SK-N-SH treated with all-trans-retinoic acid at 6 μM for 48 hours (cell line): ENCODE data around the gene GRK5.

ENCODE experiments used
- ATAC-seq: fragments of 200-7000 bp; cut with Tn5 transposase; 3 replicates; pipeline ENCODE4 v1.9.1; 2020; ENCODE audit warnings: mild to moderate bottlenecking, moderate library complexity
- BACH2 ChIP-seq: fragments of 250-450 bp; sonication (Bioruptor Pico); IDR thresholded peaks from 2 replicates; pipeline ENCODE4 v1.9.0; 2021; ENCODE audit warnings: mild to moderate bottlenecking, borderline replicate concordance
- CREB5 ChIP-seq: fragments of 250-450 bp; sonication (Bioruptor Pico); IDR thresholded peaks from 2 replicates; pipeline ENCODE4 v1.5.1; 2020; ENCODE audit warnings: low read depth, mild to moderate bottlenecking, moderate library complexity
- CSDC2 ChIP-seq: fragments of 250-450 bp; sonication (Bioruptor Pico); IDR thresholded peaks from 2 replicates; pipeline ENCODE4 v1.5.0; 2020; ENCODE audit warnings: mild to moderate bottlenecking, moderate library complexity
- CSRNP3 ChIP-seq: fragments of 250-450 bp; sonication (Bioruptor Pico); IDR thresholded peaks from 2 replicates; pipeline ENCODE4 v1.5.1; 2021; ENCODE audit warnings: mild to moderate bottlenecking, moderate library complexity
- ESRRG ChIP-seq: fragments of 250-450 bp; sonication (Bioruptor Pico); IDR thresholded peaks from 2 replicates; pipeline ENCODE4 v1.6.1; 2021; ENCODE audit warnings: mild to moderate bottlenecking
- GLIS3 ChIP-seq: fragments of 250-450 bp; sonication (Bioruptor Pico); IDR thresholded peaks from 2 replicates; pipeline ENCODE4 v1.5.0; 2020; ENCODE audit warnings: mild to moderate bottlenecking, moderate library complexity
- ISL1 ChIP-seq: fragments of 250-450 bp; sonication (Bioruptor Pico); IDR thresholded peaks from 2 replicates; pipeline ENCODE4 v2.1.2; 2022; ENCODE audit warnings: mild to moderate bottlenecking, moderate library complexity
- OSR1 ChIP-seq: fragments of 250-450 bp; sonication (Bioruptor Pico); IDR thresholded peaks from 2 replicates; pipeline ENCODE4 v1.8.0; 2022; ENCODE audit warnings: moderate library complexity, mild to moderate bottlenecking, inconsistent platforms
- PATZ1 ChIP-seq: fragments of 250-450 bp; sonication (Bioruptor Pico); IDR thresholded peaks from 2 replicates; pipeline ENCODE4 v1.8.0; 2020; ENCODE audit warnings: mild to moderate bottlenecking, moderate library complexity, borderline replicate concordance
- POU6F1 ChIP-seq: fragments of 250-450 bp; sonication (Bioruptor Pico); IDR thresholded peaks from 2 replicates; pipeline ENCODE4 v1.8.0; 2021; ENCODE audit warnings: low read depth, mild to moderate bottlenecking, moderate library complexity, borderline replicate concordance
- PPARA ChIP-seq: fragments of 250-450 bp; sonication (Bioruptor Pico); IDR thresholded peaks from 2 replicates; pipeline ENCODE4 v1.5.0; 2020; ENCODE audit warnings: mild to moderate bottlenecking, borderline replicate concordance
- SNAI2 ChIP-seq: fragments of 250-450 bp; sonication (Bioruptor Pico); IDR thresholded peaks from 2 replicates; pipeline ENCODE4 v1.5.0; 2020; ENCODE audit warnings: mild to moderate bottlenecking, moderate library complexity
- TCF4 ChIP-seq: fragments of 250-450 bp; sonication (Bioruptor Pico); IDR thresholded peaks from 2 replicates; pipeline ENCODE4 v1.8.0; 2021; ENCODE audit warnings: mild to moderate bottlenecking, moderate library complexity, borderline replicate concordance
- TOX ChIP-seq: fragments of 250-450 bp; sonication (Bioruptor Pico); IDR thresholded peaks from 2 replicates; pipeline ENCODE4 v1.8.0; 2021; ENCODE audit warnings: mild to moderate bottlenecking, moderate library complexity, borderline replicate concordance
- ZC3H10 ChIP-seq: fragments of 250-450 bp; sonication (Bioruptor Pico); IDR thresholded peaks from 2 replicates; pipeline ENCODE4 v1.5.1; 2021; ENCODE audit warnings: mild to moderate bottlenecking, moderate library complexity
- ZFP3 ChIP-seq: fragments of 250-450 bp; sonication (Bioruptor Pico); IDR thresholded peaks from 2 replicates; pipeline ENCODE4 v1.5.0; 2020; ENCODE audit warnings: mild to moderate bottlenecking, moderate library complexity
- ZFP30 ChIP-seq: fragments of 450-650 bp; formaldehyde crosslinking; IDR thresholded peaks from 2 replicates; pipeline ENCODE4 v1.5.0; 2022; ENCODE audit warnings: mild to moderate bottlenecking, moderate library complexity
- ZNF565 ChIP-seq: fragments of 450-650 bp; formaldehyde crosslinking; conservative IDR thresholded peaks from 2 replicates; pipeline ENCODE4 v1.5.0; 2020; ENCODE audit warnings: low read depth, mild to moderate bottlenecking, moderate library complexity
- ZNF70 ChIP-seq: fragments of 450-650 bp; formaldehyde crosslinking; IDR thresholded peaks from 2 replicates; pipeline ENCODE4 v1.5.0; 2020; ENCODE audit warnings: mild to moderate bottlenecking, moderate library complexity
- ZNF8 ChIP-seq: fragments of 450-650 bp; formaldehyde crosslinking; IDR thresholded peaks from 2 replicates; pipeline ENCODE4 v1.5.0; 2020; ENCODE audit warnings: mild to moderate bottlenecking, moderate library complexity
- TF ChIP-seq, protein P1 (sequence below): fragments of 250-450 bp; sonication (Bioruptor Pico); IDR thresholded peaks from 2 replicates; pipeline ENCODE4 v1.5.0; 2020; ENCODE audit warnings: mild to moderate bottlenecking, moderate library complexity

The GRK5 gene

GRCh38 chr10:119395280-119396007, 188.1 kb downstream of the GRK5 start:
- ATAC-seq = no peak
- TF ChIP-seq ESRRG (CRISPR knock-in tag) (no peak), ISL1 (CRISPR knock-in tag) (no peak), ZNF70 (CRISPR knock-in tag) (no peak), OSR1 (CRISPR knock-in tag) (no peak), TCF4 (CRISPR knock-in tag) (no peak), CREB5 (CRISPR knock-in tag) (no peak), CSDC2 (CRISPR knock-in tag) (no peak), PATZ1 (no peak), TOX (CRISPR knock-in tag) (no peak), PPARA (CRISPR knock-in tag) (no peak)
- TF ChIP-seq, protein P1, sequence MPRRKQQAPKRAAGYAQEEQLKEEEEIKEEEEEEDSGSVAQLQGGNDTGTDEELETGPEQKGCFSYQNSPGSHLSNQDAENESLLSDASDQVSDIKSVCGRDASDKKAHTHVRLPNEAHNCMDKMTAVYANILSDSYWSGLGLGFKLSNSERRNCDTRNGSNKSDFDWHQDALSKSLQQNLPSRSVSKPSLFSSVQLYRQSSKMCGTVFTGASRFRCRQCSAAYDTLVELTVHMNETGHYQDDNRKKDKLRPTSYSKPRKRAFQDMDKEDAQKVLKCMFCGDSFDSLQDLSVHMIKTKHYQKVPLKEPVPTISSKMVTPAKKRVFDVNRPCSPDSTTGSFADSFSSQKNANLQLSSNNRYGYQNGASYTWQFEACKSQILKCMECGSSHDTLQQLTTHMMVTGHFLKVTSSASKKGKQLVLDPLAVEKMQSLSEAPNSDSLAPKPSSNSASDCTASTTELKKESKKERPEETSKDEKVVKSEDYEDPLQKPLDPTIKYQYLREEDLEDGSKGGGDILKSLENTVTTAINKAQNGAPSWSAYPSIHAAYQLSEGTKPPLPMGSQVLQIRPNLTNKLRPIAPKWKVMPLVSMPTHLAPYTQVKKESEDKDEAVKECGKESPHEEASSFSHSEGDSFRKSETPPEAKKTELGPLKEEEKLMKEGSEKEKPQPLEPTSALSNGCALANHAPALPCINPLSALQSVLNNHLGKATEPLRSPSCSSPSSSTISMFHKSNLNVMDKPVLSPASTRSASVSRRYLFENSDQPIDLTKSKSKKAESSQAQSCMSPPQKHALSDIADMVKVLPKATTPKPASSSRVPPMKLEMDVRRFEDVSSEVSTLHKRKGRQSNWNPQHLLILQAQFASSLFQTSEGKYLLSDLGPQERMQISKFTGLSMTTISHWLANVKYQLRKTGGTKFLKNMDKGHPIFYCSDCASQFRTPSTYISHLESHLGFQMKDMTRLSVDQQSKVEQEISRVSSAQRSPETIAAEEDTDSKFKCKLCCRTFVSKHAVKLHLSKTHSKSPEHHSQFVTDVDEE (CRISPR knock-in tag) = no peak

DNA sequence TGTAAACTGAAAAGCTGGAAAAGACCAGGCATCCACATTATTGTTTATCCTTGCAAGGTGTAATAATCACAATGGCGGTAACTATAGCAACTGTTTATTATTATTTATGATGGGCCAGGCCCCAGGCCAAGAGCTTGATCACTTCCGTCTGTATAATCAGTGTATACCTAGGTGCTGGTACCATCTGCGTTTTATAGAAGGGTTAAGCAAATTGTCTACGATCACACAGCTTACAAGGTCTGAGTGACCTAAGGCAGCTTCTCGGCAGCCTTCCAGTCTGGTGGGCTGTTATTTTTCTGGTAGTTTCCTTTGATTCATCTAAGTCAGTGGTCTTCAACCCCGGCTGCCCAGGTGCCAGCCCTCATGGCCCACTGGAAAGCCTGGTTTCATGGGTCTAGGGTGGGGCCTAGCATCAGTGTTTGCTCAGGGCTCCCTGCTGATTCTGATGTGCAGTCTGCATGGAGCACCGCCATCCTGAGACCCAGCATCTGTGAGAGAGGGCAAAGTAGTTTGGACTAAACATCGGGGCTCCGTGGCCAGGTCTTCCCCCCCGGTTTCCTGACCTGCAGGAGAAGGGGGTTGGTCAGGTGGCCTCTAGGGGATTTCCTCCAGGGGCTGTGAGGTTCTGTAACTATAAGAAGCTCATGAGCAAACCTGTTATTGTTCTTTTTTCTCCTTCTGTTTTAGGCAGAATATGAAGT, 188.8 kb downstream of the GRK5 start:
- TF ChIP-seq ZNF70 (CRISPR knock-in tag) (no peak), ESRRG (CRISPR knock-in tag) (no peak), ZNF565 (CRISPR knock-in tag) (no peak), PATZ1 (no peak), PPARA (CRISPR knock-in tag) (no peak), GLIS3 (no peak), ZFP30 (no peak), OSR1 (CRISPR knock-in tag) (no peak), BACH2 (CRISPR knock-in tag) (no peak), SNAI2 (CRISPR knock-in tag) (no peak), ZFP3 (CRISPR knock-in tag) (no peak), ZNF8 (CRISPR knock-in tag) (no peak), CSRNP3 (no peak), ZC3H10 (no peak), ISL1 (CRISPR knock-in tag) (no peak), TCF4 (CRISPR knock-in tag) (no peak), POU6F1 (CRISPR knock-in tag) (no peak), TOX (CRISPR knock-in tag) (no peak)
- TF ChIP-seq, protein P1 (CRISPR knock-in tag) = no peak
- TF ChIP-seq, all 23 proteins: peak for 0
- no peak for ATAC-seq
